GM12878 (cell line): Measurements from ENCODE around the gene HENMT1. TPM values are rescaled to one million over a fixed set of nuclear protein-coding genes. Genes with fewer than 3 reads are reported as not detected.

Experiments
- ATAC-seq: fragments of 200-7000 bp; cut with Tn5 transposase; 3 replicates; pipeline ENCODE4 v1.9.1; 2020; ENCODE audit warnings: mild to moderate bottlenecking, moderate library complexity
- BruUV-seq: library from RNA; stranded (reverse); fragments of 400-500 nt; replicated peaks from 2 replicates; lab custom pipeline; 2021; lab: Mats Ljungman, UMichigan
- CTCF ChIA-PET: fragments of 300-600 bp; sonication (Branson Sonifier 250); formaldehyde crosslinking; extraction: SDS; loops from one replicate; lab custom pipeline; 2021; ENCODE audit warnings: inconsistent platforms; lab: Yijun Ruan, JAX
- POLR2A ChIA-PET: fragments of 350-600 bp; formaldehyde crosslinking; extraction: SDS; loops from one replicate; lab custom pipeline; 2021; ENCODE audit warnings: inconsistent platforms; lab: Charles Lee
- RAD21 ChIA-PET: fragments of 300-600 bp; sonication (Branson Sonifier 250); formaldehyde crosslinking; loops from one replicate; lab custom pipeline; 2023; ENCODE audit warnings: antibody characterized with exemption; ENCODE audit not compliant: unreplicated experiment; lab: Charles Lee
- SMC1A ChIA-PET: fragments of 300-600 bp; sonication (Branson Sonifier 250); formaldehyde crosslinking; loops from one replicate; lab custom pipeline; 2023; ENCODE audit not compliant: unreplicated experiment, uncharacterized antibody; lab: Charles Lee
- DNase-seq: peaks from one replicate; pipeline ENCODE4 v3.0.0-alpha.2; 2011; ENCODE audit warnings: low read depth, low spot score
- FAIRE-seq: peaks from 3 replicates; lab custom pipeline; 2011; peaks lifted over from hg19 to GRCh38; lab: Jason Lieb, UNC
- H2AFZ ChIP-seq: 2 replicates; pipeline ENCODE4 v1.6.0; 2011; ENCODE audit warnings: low read depth, low read length, control low read depth; ENCODE audit not compliant: control insufficient read depth
- H3K27ac ChIP-seq: 2 replicates; pipeline ENCODE4 v1.5.1; 2011; ENCODE audit warnings: control low read depth; ENCODE audit not compliant: control insufficient read depth, insufficient read depth
- H3K27me3 ChIP-seq, 2 experiments: replicated peaks in 1 of 2; 2 replicates each; pipeline versions ENCODE4 v1.6.0 to v1.6.1; 2011; ENCODE audit warnings: low read length in 1 of 2; ENCODE audit not compliant: control insufficient read depth in 2 of 2, insufficient read depth in 2 of 2
- H3K36me3 ChIP-seq, 2 experiments: 2 replicates each; pipeline ENCODE4 v1.5.1; 2011; ENCODE audit warnings: low read length in 1 of 2; ENCODE audit not compliant: control insufficient read depth in 2 of 2, insufficient read depth in 2 of 2
- H3K4me1 ChIP-seq: 2 replicates; pipeline ENCODE4 v1.6.1; 2011; ENCODE audit warnings: mild to moderate bottlenecking, low read length, moderate library complexity, mixed read lengths; ENCODE audit not compliant: control insufficient read depth, insufficient read depth
- H3K4me2 ChIP-seq: 2 replicates; pipeline ENCODE4 v1.6.0; 2011; ENCODE audit warnings: control low read depth; ENCODE audit not compliant: control insufficient read depth, insufficient read depth
- H3K4me3 ChIP-seq: fragments of 200-600 bp; sonication (generic); 2 replicates; pipeline ENCODE4 v1.5.1; 2016
- H3K79me2 ChIP-seq: 2 replicates; pipeline ENCODE4 v1.6.0; 2011; ENCODE audit warnings: low read length; ENCODE audit not compliant: control insufficient read depth, insufficient read depth
- H3K9ac ChIP-seq: 2 replicates; pipeline ENCODE4 v1.8.0; 2011; ENCODE audit warnings: low read length, control low read depth, mixed read lengths; ENCODE audit not compliant: control insufficient read depth, insufficient read depth
- H3K9me3 ChIP-seq: replicated peaks from 3 replicates; pipeline ENCODE4 v1.5.1; 2011; ENCODE audit warnings: mild to moderate bottlenecking, low read length; ENCODE audit not compliant: control insufficient read depth, insufficient read depth
- H4K20me1 ChIP-seq: 2 replicates; pipeline ENCODE4 v1.6.0; 2011; ENCODE audit not compliant: control insufficient read depth, insufficient read depth
- BCLAF1 ChIP-seq: fragments of 450-650 bp; IDR thresholded peaks from 2 replicates; pipeline ENCODE4 v1.6.1; 2017; ENCODE audit warnings: antibody characterized with exemption, mild to moderate bottlenecking, moderate library complexity
- CBFB ChIP-seq: IDR thresholded peaks from 2 replicates; pipeline ENCODE4 v1.6.1; 2016; ENCODE audit warnings: antibody characterized with exemption, low read depth
- CBX3 ChIP-seq: fragments of 200-600 bp; sonication (generic); IDR thresholded peaks from 2 replicates; pipeline ENCODE4 v1.6.1; 2016; ENCODE audit warnings: low read depth, borderline replicate concordance
- ETV6 ChIP-seq, 2 experiments: fragments of 450-650 bp in 1 of 2; IDR thresholded peaks in 1 of 2; conservative IDR thresholded peaks in 1 of 2; 2 replicates each; pipeline ENCODE4 v1.6.1; 2014; ENCODE audit warnings: antibody characterized with exemption in 1 of 2, borderline replicate concordance in 1 of 2, low read depth in 1 of 2, mild to moderate bottlenecking in 1 of 2, moderate library complexity in 1 of 2
- HDAC6 ChIP-seq: fragments of 200-600 bp; sonication (generic); IDR thresholded peaks from one replicate; pipeline ENCODE4 v1.8.0; 2017; ENCODE audit warnings: antibody characterized with exemption; ENCODE audit not compliant: unreplicated experiment
- MEF2A ChIP-seq: IDR thresholded peaks from 2 replicates; pipeline ENCODE4 v1.6.1; 2011; ENCODE audit warnings: low read depth, mild to moderate bottlenecking, low read length, moderate library complexity; ENCODE audit not compliant: insufficient read depth
- MYB ChIP-seq: fragments of 150-350 bp; IDR thresholded peaks from 2 replicates; pipeline ENCODE4 v1.6.1; 2014; ENCODE audit warnings: mild to moderate bottlenecking, low read depth, low read length, borderline replicate concordance
- RELB ChIP-seq: fragments of 450-650 bp; IDR thresholded peaks from 2 replicates; pipeline ENCODE4 v1.6.1; 2017; ENCODE audit warnings: low read depth, mild to moderate bottlenecking, moderate library complexity
- SMAD1 ChIP-seq: fragments of 450-650 bp; IDR thresholded peaks from 2 replicates; pipeline ENCODE4 v1.6.1; 2018; ENCODE audit warnings: mild to moderate bottlenecking, low read depth; ENCODE audit not compliant: partially characterized antibody
- SMC3 ChIP-seq: IDR thresholded peaks from 2 replicates; pipeline ENCODE4 v1.6.1; 2011; ENCODE audit warnings: low read length, improper control_type of control experiment, borderline replicate concordance
- SPI1 ChIP-seq: IDR thresholded peaks from 2 replicates; pipeline ENCODE4 v1.6.1; 2011; ENCODE audit warnings: low read depth, mild to moderate bottlenecking, low read length, moderate library complexity, borderline replicate concordance; ENCODE audit not compliant: insufficient read depth
- SRF ChIP-seq, 2 experiments: IDR thresholded peaks; 2 replicates each; pipeline ENCODE4 v1.6.1; 2011; ENCODE audit warnings: low read depth in 2 of 2, low read length in 2 of 2, mild to moderate bottlenecking in 1 of 2, moderate library complexity in 1 of 2
- TAF1 ChIP-seq: IDR thresholded peaks from 2 replicates; pipeline ENCODE4 v1.6.1; 2011; ENCODE audit warnings: mild to moderate bottlenecking, low read depth, low read length, borderline replicate concordance
- TBL1XR1 ChIP-seq: IDR thresholded peaks from 2 replicates; pipeline ENCODE4 v1.6.1; 2012; ENCODE audit warnings: low read depth, low read length, improper control_type of control experiment
- YY1 ChIP-seq: IDR thresholded peaks from 2 replicates; pipeline ENCODE4 v1.6.1; 2011; ENCODE audit warnings: low read depth, mild to moderate bottlenecking, low read length
- ZBTB33 ChIP-seq: fragments of 450-650 bp; IDR thresholded peaks from 2 replicates; pipeline ENCODE4 v1.6.1; 2017; ENCODE audit warnings: mild to moderate bottlenecking
- ZZZ3 ChIP-seq: IDR thresholded peaks from 2 replicates; pipeline ENCODE4 v1.6.1; 2011; ENCODE audit warnings: low read depth; ENCODE audit not compliant: control insufficient read depth, insufficient read length
- in situ Hi-C: fragments of 300-500 bp; cut with MboI; formaldehyde crosslinking; loops from 9 replicates; pipeline ENCODE4 v1.14.3; 2018; ENCODE audit warnings: mixed read lengths
- intact Hi-C: fragments of 100-400 bp; cut with micrococcal nuclease; formaldehyde crosslinking; loops from one replicate; pipeline ENCODE4 v1.14.2; 2022; ENCODE audit not compliant: unreplicated experiment
- polyA plus RNA-seq, 11 experiments: library from polyadenylated mRNA; depleted of rRNA in 4 of 11; unstranded in 6 of 11; stranded (reverse) in 5 of 11; fragments of >200 nt; fragmentation: Nextera tagmentation in 4 of 11; fragmentation: Illumina TruSeq in 1 of 11; extraction: Ambion mirVana in 4 of 11; extraction: Trizol in 1 of 11; gene quantifications; 1 replicate in 1 of 11; 2 replicates in 10 of 11; pipeline versions ENCODE4 v1.2.1 to v1.2.3, GENCODE V29; 2011 to 2016; ENCODE audit warnings: inconsistent platforms in 2 of 11, missing spikeins in 2 of 11, low read depth in 1 of 11
- total RNA-seq, 4 experiments: library from RNA; depleted of rRNA in 3 of 4; stranded (reverse); fragments of >200 nt in 3 of 4; fragmentation: Illumina TruSeq in 1 of 4; extraction: Trizol in 1 of 4; gene quantifications; 2 replicates each; pipeline versions ENCODE4 v1.2.1 to v1.2.3, GENCODE V29; 2013 to 2021

Gene HENMT1
- total and polyA plus RNA-seq, 10 of the 15 experiments (the other 5 are each of a cell fraction or from before 2014, with no cell fraction given): 4.4 to 15.6 (median 10.4) TPM

GRCh38 chr1:108606478-108606877, 54.4 kb downstream of the HENMT1 start:
- SMC1A ChIA-PET: interaction anchor here (1.5 kb wide), 1 partner anchor 14 kb away, joined by 3 read pairs; no protein-coding TSS in a partner anchor

More at GRCh38 chr1:108606478-108606877, 54.4 kb downstream of the HENMT1 start:
- TF ChIP-seq CBX3 (no peak), SMAD1 (no peak), TAF1 (no peak), SPI1 (no peak), CBFB (no peak), ZZZ3 (no peak), SRF (IDR thresholded peaks at IDR 0.05; ENCODE audit: low read depth in 2 of 2, low read length in 2 of 2) (no peak), YY1 (no peak), TBL1XR1 (no peak), SMC3 (no peak), MEF2A (no peak), HDAC6 (no peak), ETV6 (conservative IDR thresholded peaks at IDR 0.05 in 1 of 2, IDR thresholded peaks at IDR 0.05 in 1 of 2; ENCODE audit: borderline replicate concordance in 1 of 2, low read depth in 1 of 2) (no peak), ZBTB33 (no peak), BCLAF1 (no peak), MYB (no peak), RELB (no peak)
- Histone ChIP-seq H3K27ac (no peak overlapping the region), H3K36me3 (no peaks in the 10 kb centered on the region; a peak in 1 of 4 replicates), H3K4me1 (no peaks in the 10 kb centered on the region), H3K9ac (no peak overlapping the region), H3K4me2 (no peak overlapping the region), H3K9me3 (no peaks in the 10 kb centered on the region), H3K27me3 (no peaks in the 10 kb centered on the region), H4K20me1 (no peaks in the 10 kb centered on the region), H3K4me3 (no peak overlapping the region), H3K79me2 (no peaks in the 10 kb centered on the region), H2AFZ (no peak overlapping the region)
- intact Hi-C loops (no loop called here), in situ Hi-C loops (no loop called here)
- RAD21 ChIA-PET: no interaction called here
- DNase-seq: no peak
- BruUV-seq: no TSS peak
- FAIRE-seq: no peak
- ATAC-seq: no peak
- POLR2A ChIA-PET: interaction anchor here (0.5 kb wide), 1 partner anchor 11 kb away, joined by 3 read pairs; no protein-coding TSS in a partner anchor
- CTCF ChIA-PET: no interaction called here
